HCT116 (cell line): ENCODE measurements around the gene NOP16.

ENCODE experiments used
- CTCF ChIP-seq, 3 experiments: fragments of 200-600 bp in 1 of 3; sonication (generic) in 1 of 3; IDR thresholded peaks in 2 of 3; conservative IDR thresholded peaks in 1 of 3; 2 replicates each; pipeline ENCODE4 v1.5.1; 2012 to 2017; ENCODE audit warnings: low read depth in 2 of 3, low read length in 2 of 3, antibody characterized with exemption in 1 of 3, borderline replicate concordance in 1 of 3, control low read depth in 1 of 3, mild to moderate bottlenecking in 1 of 3, mixed read lengths in 1 of 3, mixed run types in 1 of 3, moderate library complexity in 1 of 3; ENCODE audit not compliant: insufficient read depth in 1 of 3
- EGR1 ChIP-seq: IDR thresholded peaks from 2 replicates; pipeline ENCODE4 v1.6.1; 2012; ENCODE audit warnings: low read depth
- ELF1 ChIP-seq: IDR thresholded peaks from 2 replicates; pipeline ENCODE4 v1.6.1; 2012; ENCODE audit warnings: low read depth, borderline replicate concordance
- MAX ChIP-seq: IDR thresholded peaks from 2 replicates; pipeline ENCODE4 v1.6.1; 2012
- SP1 ChIP-seq: IDR thresholded peaks from 2 replicates; pipeline ENCODE4 v1.6.1; 2012; ENCODE audit warnings: low read depth
- ZBTB33 ChIP-seq: IDR thresholded peaks from 2 replicates; pipeline ENCODE4 v1.6.1; 2011; ENCODE audit warnings: mild to moderate bottlenecking, low read length, moderate library complexity; ENCODE audit not compliant: insufficient replicate concordance; ENCODE audit errors: extremely low read depth

- no peak for TF ChIP-seq CTCF (IDR thresholded peaks at IDR 0.05 in 2 of 3, conservative IDR thresholded peaks at IDR 0.05 in 1 of 3; ENCODE audit: borderline replicate concordance in 1 of 3, insufficient read depth in 1 of 3, low read depth in 2 of 3, low read length in 2 of 3)
- TF ChIP-seq SP1 = no peak
- no peak for TF ChIP-seq ZBTB33
- no peak for TF ChIP-seq EGR1
- no peak for TF ChIP-seq ELF1
- no peak for TF ChIP-seq MAX
Measured at GRCh38 chr5:176418251-176418650, 29.9 kb upstream of the NOP16 start.
